GM18519 (cell line): ENCODE data around the gene PTDSS2.
"Not testable (repeated sequence)": the region's sequence is repeated elsewhere in the genome, so short reads cannot be mapped to it uniquely, and the experiment has no call there.

ENCODE experiments used
- ATAC-seq: cut with Tn5 transposase; IDR thresholded peaks from one replicate; pipeline ENCODE4 v1.9.1; 2021; ENCODE audit warnings: mild to moderate bottlenecking, moderate library complexity; ENCODE audit not compliant: unreplicated experiment, low FRiP score

The PTDSS2 gene

GRCh38 chr11:502288-503178 lies 52.5 kb downstream of the PTDSS2 start:
- ATAC-seq, result no peak

GRCh38 chr11:503179-503981 lies 53.3 kb downstream of the PTDSS2 start:
- no peak for ATAC-seq

GRCh38 chr11:504053-504993 lies 54.2 kb downstream of the PTDSS2 start:
- no peak for ATAC-seq

- no peak for ATAC-seq
Measured at GRCh38 chr11:504994-505344, 54.9 kb downstream of the PTDSS2 start.

- peak; percentile 50 for ATAC-seq
Measured at GRCh38 chr11:506238-506994, 56.3 kb downstream of the PTDSS2 start.

GRCh38 chr11:506995-507726 lies 57.1 kb downstream of the PTDSS2 start, which contains the start of gene RNH1:
Gene RNH1, minus strand, starts transcription at chr11:507242. Its CDS starts 5,080 bp downstream, at chr11:502162.
- ATAC-seq, result peak; percentile 36

GRCh38 chr11:507727-508515 lies 57.8 kb downstream of the PTDSS2 start:
- ATAC-seq, result no peak

GRCh38 chr11:508956-509355 lies 58.9 kb downstream of the PTDSS2 start:
- ATAC-seq, result no peak

- ATAC-seq, result no peak
Measured at GRCh38 chr11:512761-513595, 62.9 kb downstream of the PTDSS2 start.

GRCh38 chr11:514606-515005 lies 64.5 kb downstream of the PTDSS2 start:
- no peak for ATAC-seq

GRCh38 chr11:515131-515530 lies 65.1 kb downstream of the PTDSS2 start:
- ATAC-seq, result no peak

- no peak for ATAC-seq
Measured at GRCh38 chr11:516400-516799, 66.3 kb downstream of the PTDSS2 start.

- ATAC-seq, result not testable (repeated sequence)
Measured at GRCh38 chr11:516918-517685, 67.0 kb downstream of the PTDSS2 start.

- peak; percentile 58 for ATAC-seq
Measured at GRCh38 chr11:518463-519202, 68.6 kb downstream of the PTDSS2 start.

- no peak for ATAC-seq
Measured at GRCh38 chr11:520428-521176, 70.5 kb downstream of the PTDSS2 start.
